Ishikawa (cell line): ENCODE data around the gene IGFBP2.

Source experiments
- CEBPB ChIP-seq: IDR thresholded peaks from 2 replicates; pipeline ENCODE4 v1.6.1; 2012
- CREB1 ChIP-seq: IDR thresholded peaks from 2 replicates; pipeline ENCODE4 v1.6.1; 2012; ENCODE audit warnings: low read depth
- EGR1 ChIP-seq: IDR thresholded peaks from 2 replicates; pipeline ENCODE4 v1.6.1; 2012
- EP300 ChIP-seq: IDR thresholded peaks from 2 replicates; pipeline ENCODE4 v1.6.1; 2012; ENCODE audit warnings: borderline replicate concordance
- FOXM1 ChIP-seq: IDR thresholded peaks from 2 replicates; pipeline ENCODE4 v1.6.1; 2012; ENCODE audit warnings: low read depth, borderline replicate concordance
- NFIC ChIP-seq: IDR thresholded peaks from 2 replicates; pipeline ENCODE4 v1.6.1; 2012
- RAD21 ChIP-seq: IDR thresholded peaks from 2 replicates; pipeline ENCODE4 v1.6.1; 2012; ENCODE audit warnings: low read depth
- TAF1 ChIP-seq: IDR thresholded peaks from 2 replicates; pipeline ENCODE4 v1.6.1; 2012; ENCODE audit warnings: low read depth, mild to moderate bottlenecking
- TCF12 ChIP-seq: IDR thresholded peaks from 2 replicates; pipeline ENCODE4 v1.6.1; 2012; ENCODE audit warnings: low read depth
- TEAD4 ChIP-seq: IDR thresholded peaks from 2 replicates; pipeline ENCODE4 v1.6.1; 2012
- YY1 ChIP-seq: IDR thresholded peaks from 2 replicates; pipeline ENCODE4 v1.6.1; 2012; ENCODE audit warnings: low read depth
- ZBTB7A ChIP-seq: IDR thresholded peaks from 2 replicates; pipeline ENCODE4 v1.6.1; 2012; ENCODE audit warnings: low read depth
- TF ChIP-seq, protein P1 (sequence below): IDR thresholded peaks from 2 replicates; pipeline ENCODE4 v1.6.1; 2012
- TF ChIP-seq, protein P2 (sequence below): IDR thresholded peaks from 2 replicates; pipeline ENCODE4 v1.6.1; 2012; ENCODE audit warnings: low read depth, mild to moderate bottlenecking
- TF ChIP-seq, protein P3 (sequence below): IDR thresholded peaks from 2 replicates; pipeline ENCODE4 v1.6.1; 2012

Gene IGFBP2

DNA sequence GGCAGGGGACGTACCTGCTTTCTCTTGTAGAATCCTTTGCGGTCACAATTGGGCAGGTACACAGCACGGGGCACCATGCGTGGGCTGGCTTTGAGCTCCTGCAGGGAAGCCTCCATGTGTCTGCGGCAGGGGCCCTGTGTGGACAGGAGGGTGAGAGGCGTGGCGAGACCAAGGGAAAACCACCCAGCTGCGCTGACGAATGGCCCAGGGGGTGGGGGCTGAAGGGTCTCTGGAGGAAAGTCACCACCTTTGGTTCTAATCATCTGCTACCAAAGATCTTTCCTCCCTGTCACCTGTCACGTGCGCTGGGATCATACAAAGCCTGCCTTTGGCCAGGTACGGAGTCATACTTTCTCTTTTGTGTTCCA, 44.9 kb downstream of the IGFBP2 start:
- TF ChIP-seq EP300: no peak
- no peak for TF ChIP-seq EGR1
- TF ChIP-seq YY1: no peak
- TF ChIP-seq, protein P1, sequence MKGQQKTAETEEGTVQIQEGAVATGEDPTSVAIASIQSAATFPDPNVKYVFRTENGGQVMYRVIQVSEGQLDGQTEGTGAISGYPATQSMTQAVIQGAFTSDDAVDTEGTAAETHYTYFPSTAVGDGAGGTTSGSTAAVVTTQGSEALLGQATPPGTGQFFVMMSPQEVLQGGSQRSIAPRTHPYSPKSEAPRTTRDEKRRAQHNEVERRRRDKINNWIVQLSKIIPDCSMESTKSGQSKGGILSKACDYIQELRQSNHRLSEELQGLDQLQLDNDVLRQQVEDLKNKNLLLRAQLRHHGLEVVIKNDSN: no peak
- TF ChIP-seq ZBTB7A: no peak
- TF ChIP-seq FOXM1: no peak
- no peak for TF ChIP-seq TEAD4
- no peak for TF ChIP-seq CREB1
- TF ChIP-seq, protein P2, sequence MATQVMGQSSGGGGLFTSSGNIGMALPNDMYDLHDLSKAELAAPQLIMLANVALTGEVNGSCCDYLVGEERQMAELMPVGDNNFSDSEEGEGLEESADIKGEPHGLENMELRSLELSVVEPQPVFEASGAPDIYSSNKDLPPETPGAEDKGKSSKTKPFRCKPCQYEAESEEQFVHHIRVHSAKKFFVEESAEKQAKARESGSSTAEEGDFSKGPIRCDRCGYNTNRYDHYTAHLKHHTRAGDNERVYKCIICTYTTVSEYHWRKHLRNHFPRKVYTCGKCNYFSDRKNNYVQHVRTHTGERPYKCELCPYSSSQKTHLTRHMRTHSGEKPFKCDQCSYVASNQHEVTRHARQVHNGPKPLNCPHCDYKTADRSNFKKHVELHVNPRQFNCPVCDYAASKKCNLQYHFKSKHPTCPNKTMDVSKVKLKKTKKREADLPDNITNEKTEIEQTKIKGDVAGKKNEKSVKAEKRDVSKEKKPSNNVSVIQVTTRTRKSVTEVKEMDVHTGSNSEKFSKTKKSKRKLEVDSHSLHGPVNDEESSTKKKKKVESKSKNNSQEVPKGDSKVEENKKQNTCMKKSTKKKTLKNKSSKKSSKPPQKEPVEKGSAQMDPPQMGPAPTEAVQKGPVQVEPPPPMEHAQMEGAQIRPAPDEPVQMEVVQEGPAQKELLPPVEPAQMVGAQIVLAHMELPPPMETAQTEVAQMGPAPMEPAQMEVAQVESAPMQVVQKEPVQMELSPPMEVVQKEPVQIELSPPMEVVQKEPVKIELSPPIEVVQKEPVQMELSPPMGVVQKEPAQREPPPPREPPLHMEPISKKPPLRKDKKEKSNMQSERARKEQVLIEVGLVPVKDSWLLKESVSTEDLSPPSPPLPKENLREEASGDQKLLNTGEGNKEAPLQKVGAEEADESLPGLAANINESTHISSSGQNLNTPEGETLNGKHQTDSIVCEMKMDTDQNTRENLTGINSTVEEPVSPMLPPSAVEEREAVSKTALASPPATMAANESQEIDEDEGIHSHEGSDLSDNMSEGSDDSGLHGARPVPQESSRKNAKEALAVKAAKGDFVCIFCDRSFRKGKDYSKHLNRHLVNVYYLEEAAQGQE: no peak
- TF ChIP-seq, protein P3, sequence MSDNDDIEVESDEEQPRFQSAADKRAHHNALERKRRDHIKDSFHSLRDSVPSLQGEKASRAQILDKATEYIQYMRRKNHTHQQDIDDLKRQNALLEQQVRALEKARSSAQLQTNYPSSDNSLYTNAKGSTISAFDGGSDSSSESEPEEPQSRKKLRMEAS: no peak
- TF ChIP-seq TCF12: no peak

DNA sequence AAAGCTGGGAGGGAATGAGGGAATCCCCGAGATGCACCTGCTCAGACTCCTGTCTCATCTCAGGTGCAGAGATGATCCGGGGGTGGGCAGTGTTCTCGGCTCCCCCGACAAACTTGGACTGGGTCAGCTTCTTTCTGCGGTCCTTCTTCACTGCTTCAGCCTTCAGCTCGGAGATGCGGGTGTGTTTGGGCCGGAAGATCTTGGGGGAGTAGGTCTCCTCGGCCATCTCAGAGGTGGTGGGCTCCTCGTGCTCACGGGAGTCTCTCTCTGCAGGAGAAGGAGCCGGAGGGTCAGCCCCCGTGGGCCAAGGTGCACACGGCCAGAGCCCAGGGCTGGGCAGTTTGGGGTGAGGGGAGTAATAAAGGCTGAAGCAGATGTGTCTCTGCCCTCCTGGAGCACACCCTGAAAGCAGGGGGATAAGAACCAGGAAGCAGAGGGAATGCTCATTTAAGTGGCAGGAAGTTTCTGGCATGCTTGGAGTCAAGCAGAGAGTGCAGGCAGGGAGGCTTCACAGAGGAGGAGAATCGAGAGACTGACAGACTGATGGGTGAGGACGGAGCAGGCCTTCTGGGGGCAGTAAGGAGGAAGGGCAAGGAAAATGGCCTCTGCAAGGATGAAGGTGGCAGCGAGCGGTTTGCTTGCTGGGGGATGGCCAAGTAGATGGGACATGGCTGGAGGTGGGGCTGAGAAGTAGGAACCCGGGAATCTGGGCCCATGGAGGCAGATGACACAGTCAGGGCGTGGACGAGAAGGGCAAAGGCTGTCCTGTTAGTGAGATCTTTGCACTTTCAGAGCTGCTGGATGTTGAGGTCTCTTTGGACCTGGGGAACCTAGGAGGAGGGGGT, 45.8 kb downstream of the IGFBP2 start:
- TF ChIP-seq ZBTB7A: no peak
- TF ChIP-seq CREB1: no peak
- TF ChIP-seq, protein P2: no peak
- TF ChIP-seq, protein P1: no peak
- no peak for TF ChIP-seq RAD21
- TF ChIP-seq EP300: no peak
- TF ChIP-seq EGR1: no peak
- TF ChIP-seq TAF1: no peak
- TF ChIP-seq, protein P3: no peak
- TF ChIP-seq YY1: no peak

DNA sequence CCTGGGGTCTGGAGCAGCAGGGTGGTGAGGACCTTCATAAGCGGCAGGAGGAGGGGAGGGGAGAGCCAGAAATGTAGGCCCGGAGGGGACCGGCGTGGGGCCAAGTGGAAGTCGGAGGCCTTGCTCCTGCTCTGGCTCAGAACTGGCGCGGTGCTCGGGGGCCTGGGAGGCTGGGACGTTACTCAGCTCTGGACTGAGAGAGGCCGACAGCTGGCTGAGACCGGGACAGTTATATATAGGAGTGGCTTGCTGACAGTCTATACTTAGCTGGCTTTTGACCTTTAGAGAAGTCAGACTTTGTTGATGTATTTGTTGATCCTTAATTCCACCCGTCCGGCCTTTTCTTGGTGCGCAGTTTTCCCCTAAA, 46.4 kb downstream of the IGFBP2 start:
- TF ChIP-seq TAF1 (no peak), CEBPB (no peak), CREB1 (no peak), RAD21 (no peak), TEAD4 (no peak), ZBTB7A (no peak), EP300 (no peak), EGR1 (no peak), TCF12 (no peak), YY1 (no peak), NFIC (no peak)
- TF ChIP-seq, protein P1: no peak
- TF ChIP-seq, protein P2: no peak
- TF ChIP-seq, protein P3: no peak
